Endothelial cell of umbilical vein (primary cell): Measurements from ENCODE around the gene TTBK1. TPM values are rescaled to one million over a fixed set of nuclear protein-coding genes. Genes with fewer than 3 reads are reported as not detected.

Experiments used
- BruUV-seq: library from RNA; stranded (reverse); fragments of 400-500 nt; replicated peaks from 2 replicates; lab custom pipeline; 2021; lab: Mats Ljungman, UMichigan
- CTCF ChIA-PET: fragments of 300-600, 350-600 bp; sonication (Branson Sonifier 250); formaldehyde crosslinking; loops from one replicate; lab custom pipeline; 2021; ENCODE audit warnings: antibody characterized with exemption, inconsistent platforms; lab: Charles Lee
- POLR2A ChIA-PET: fragments of 300-600, 350-600 bp; sonication (Branson Sonifier 250); formaldehyde crosslinking; loops from one replicate; lab custom pipeline; 2021; ENCODE audit warnings: antibody characterized with exemption, inconsistent platforms; lab: Charles Lee
- DNase-seq: peaks from one replicate; pipeline ENCODE4 v3.0.0-alpha.2; 2011; ENCODE audit warnings: low read depth, low spot score
- FAIRE-seq: peaks from 2 replicates; lab custom pipeline; 2011; peaks lifted over from hg19 to GRCh38; lab: Jason Lieb, UNC
- H2AFZ ChIP-seq: 2 replicates; pipeline ENCODE4 v1.6.0; 2012; ENCODE audit warnings: low read depth, low read length, control low read depth, inconsistent platforms
- H3K27ac ChIP-seq: 2 replicates; pipeline ENCODE4 v1.5.1; 2011; ENCODE audit warnings: low read depth, mild to moderate bottlenecking, control low read depth, low read length, moderate library complexity; ENCODE audit not compliant: insufficient read depth
- H3K27me3 ChIP-seq, 2 experiments: 2 replicates each; pipeline versions ENCODE4 v1.6.0 to v1.6.1; 2011; ENCODE audit warnings: low read length in 2 of 2, mixed read lengths in 1 of 2; ENCODE audit not compliant: control insufficient read depth in 2 of 2, insufficient read depth in 2 of 2
- H3K36me3 ChIP-seq, 2 experiments: 2 replicates in 1 of 2; 3 replicates in 1 of 2; pipeline ENCODE4 v1.5.1; 2011; ENCODE audit warnings: low read length in 2 of 2, mild to moderate bottlenecking in 1 of 2, moderate library complexity in 1 of 2; ENCODE audit not compliant: control insufficient read depth in 2 of 2, insufficient read depth in 2 of 2; ENCODE audit errors: extremely low read depth in 1 of 2
- H3K4me1 ChIP-seq: 3 replicates; pipeline ENCODE4 v1.5.1; 2011; ENCODE audit warnings: mild to moderate bottlenecking, low read length; ENCODE audit not compliant: control insufficient read depth, insufficient read depth; ENCODE audit errors: extremely low read depth
- H3K4me2 ChIP-seq: 2 replicates; pipeline ENCODE4 v1.6.1; 2011; ENCODE audit warnings: low read length, control low read depth, mixed read lengths; ENCODE audit not compliant: insufficient read depth
- H3K4me3 ChIP-seq, 3 experiments: fragments of 200-600 bp in 1 of 3; sonication (generic), shearing (Covaris generic) in 1 of 3; replicated peaks in 1 of 3; 2 replicates each; pipeline ENCODE4 v1.5.1; 2011 to 2016; ENCODE audit warnings: control low read depth in 3 of 3, low read length in 3 of 3, mild to moderate bottlenecking in 2 of 3, inconsistent platforms in 1 of 3, low read depth in 1 of 3, moderate library complexity in 1 of 3; ENCODE audit not compliant: insufficient read depth in 1 of 3
- H3K79me2 ChIP-seq: 2 replicates; pipeline ENCODE4 v1.6.0; 2012; ENCODE audit warnings: low read length, inconsistent platforms; ENCODE audit not compliant: control insufficient read depth, insufficient read depth
- H3K9ac ChIP-seq: replicated peaks from 2 replicates; pipeline ENCODE3; 2011; ENCODE audit warnings: low read length, control low read depth; ENCODE audit not compliant: insufficient read depth; ENCODE audit errors: extremely low read depth
- H3K9me1 ChIP-seq: replicated peaks from 3 replicates; pipeline ENCODE4 v1.6.0; 2011; ENCODE audit warnings: mild to moderate bottlenecking, low read length; ENCODE audit not compliant: control insufficient read depth, insufficient read depth; ENCODE audit errors: extremely low read depth
- H3K9me3 ChIP-seq: replicated peaks from 2 replicates; pipeline ENCODE4 v1.5.1; 2012; ENCODE audit warnings: low read length, inconsistent platforms; ENCODE audit not compliant: control insufficient read depth, insufficient read depth
- H4K20me1 ChIP-seq: replicated peaks from 2 replicates; pipeline ENCODE3; 2011; ENCODE audit warnings: mild to moderate bottlenecking, low read length; ENCODE audit not compliant: control insufficient read depth, insufficient read depth; ENCODE audit errors: extremely low read depth
- FOS ChIP-seq: IDR thresholded peaks from 2 replicates; pipeline ENCODE4 v1.6.1; 2011; ENCODE audit warnings: mild to moderate bottlenecking, low read length, moderate library complexity, borderline replicate concordance; ENCODE audit not compliant: insufficient read depth
- JUN ChIP-seq: IDR thresholded peaks from 2 replicates; pipeline ENCODE4 v1.6.1; 2011; ENCODE audit warnings: borderline replicate concordance, low read depth; ENCODE audit not compliant: insufficient read length, insufficient read depth
- POLR2AphosphoS5 ChIP-seq: IDR thresholded peaks from 2 replicates; pipeline ENCODE4 v1.6.1; 2012; ENCODE audit warnings: low read depth, mild to moderate bottlenecking, control low read depth, low read length, moderate library complexity; ENCODE audit not compliant: insufficient read depth
- dilution Hi-C: fragments of 300-500 bp; cut with MboI; formaldehyde crosslinking; loops from one replicate; pipeline ENCODE4 v1.15.0; 2019; ENCODE audit warnings: low sequenced_read_pairs; ENCODE audit not compliant: extremely low pct_ligation_motif_present
- intact Hi-C: fragments of 100-400 bp; cut with micrococcal nuclease; formaldehyde crosslinking; loops from one replicate; pipeline ENCODE4 v1.10.0; 2022
- polyA plus RNA-seq, 4 experiments: library from polyadenylated mRNA; depleted of rRNA in 3 of 4; stranded (reverse) in 3 of 4; unstranded in 1 of 4; fragments of >200 nt; gene quantifications; 2 replicates each; pipeline versions ENCODE4 v1.2.1 to v1.2.3, GENCODE V29; 2011 to 2012; ENCODE audit warnings: missing spikeins in 1 of 4
- total RNA-seq: library from RNA; stranded (reverse); gene quantifications from 2 replicates; pipeline ENCODE4 v1.2.3, GENCODE V29; 2021
- TF ChIP-seq, protein P1 (sequence below), 2 donors: IDR thresholded peaks; 1 replicate in 1 of 2; 2 replicates in 1 of 2; pipeline ENCODE4 v1.5.1; 2011; ENCODE audit warnings: low read length in 2 of 2, mild to moderate bottlenecking in 2 of 2, moderate library complexity in 2 of 2, control low read depth in 1 of 2, inconsistent platforms in 1 of 2, low read depth in 1 of 2; ENCODE audit not compliant: insufficient read depth in 1 of 2; ENCODE audit errors: extremely low read depth in 1 of 2

The TTBK1 gene
- total and polyA plus RNA-seq, 2 donors (not counting 3 experiments of a cell fraction or from before 2014, with no cell fraction given), result 0.06 TPM; not detected in 1

DNA sequence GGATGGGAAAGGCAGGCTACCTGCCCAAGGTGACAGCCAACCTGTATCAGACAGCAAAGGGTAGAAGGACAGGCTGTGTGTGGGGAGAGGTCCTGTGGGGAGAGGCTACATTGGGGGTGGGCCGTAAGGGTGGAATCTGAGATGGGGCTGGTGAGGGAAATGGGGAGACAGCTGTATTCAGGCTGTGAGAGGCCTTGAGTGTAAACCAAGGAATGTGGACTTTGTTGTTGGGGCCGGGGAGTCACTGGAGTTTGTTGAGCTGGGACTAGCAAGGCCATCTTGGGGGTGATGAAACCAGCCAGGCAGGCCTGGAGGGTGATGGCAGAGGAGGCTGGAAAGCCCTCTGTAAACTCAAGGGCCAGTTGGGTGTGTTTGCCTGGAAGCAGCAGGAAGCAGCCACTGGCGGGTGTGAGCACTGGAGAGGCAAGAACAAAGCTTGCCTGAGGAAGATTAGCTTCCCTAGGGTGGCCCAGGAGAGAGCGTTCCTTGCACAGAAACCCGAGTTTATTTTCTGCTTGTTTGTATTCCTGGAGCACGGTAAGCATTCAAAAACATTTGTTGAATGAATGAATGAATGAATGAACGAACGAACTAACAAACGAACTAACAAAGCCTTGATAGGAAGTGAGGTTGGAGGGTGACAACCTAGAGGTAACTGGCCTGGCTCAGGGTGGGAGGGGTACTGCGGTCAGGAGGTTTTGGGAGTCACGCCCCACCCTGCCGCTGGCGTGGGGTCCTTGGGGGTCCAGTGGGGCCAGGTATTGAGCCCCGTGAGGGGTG is 18.9 kb downstream of the TTBK1 start:
- Histone ChIP-seq H3K4me3 (no peak overlapping the region), H3K27me3 (no peaks in the 10 kb centered on the region), H3K9ac (no peak overlapping the region), H3K4me2 (no peak overlapping the region), H3K9me1 (no peaks in the 10 kb centered on the region), H3K9me3 (no peaks in the 10 kb centered on the region), H3K36me3 (no peaks in the 10 kb centered on the region), H4K20me1 (no peaks in the 10 kb centered on the region), H3K4me1 (no peaks in the 10 kb centered on the region), H2AFZ (no peak overlapping the region), H3K27ac (no peak overlapping the region), H3K79me2 (no peaks in the 10 kb centered on the region)
- ChIA-PET POLR2A (no interaction called here), CTCF (interaction anchor here (1.2 to 4.0 kb wide), 9 partner anchors 11 to 255 kb away, joined by 4 to 49 read pairs (median 8); partner anchors contain the start of genes DNPH1 and LRRC73)
- BruUV-seq, result no TSS peak
- dilution Hi-C loops, result no loop called here
- DNase-seq, result no peak
- TF ChIP-seq FOS (no peak), POLR2AphosphoS5 (no peak), JUN (no peak)
- TF ChIP-seq, protein P1, sequence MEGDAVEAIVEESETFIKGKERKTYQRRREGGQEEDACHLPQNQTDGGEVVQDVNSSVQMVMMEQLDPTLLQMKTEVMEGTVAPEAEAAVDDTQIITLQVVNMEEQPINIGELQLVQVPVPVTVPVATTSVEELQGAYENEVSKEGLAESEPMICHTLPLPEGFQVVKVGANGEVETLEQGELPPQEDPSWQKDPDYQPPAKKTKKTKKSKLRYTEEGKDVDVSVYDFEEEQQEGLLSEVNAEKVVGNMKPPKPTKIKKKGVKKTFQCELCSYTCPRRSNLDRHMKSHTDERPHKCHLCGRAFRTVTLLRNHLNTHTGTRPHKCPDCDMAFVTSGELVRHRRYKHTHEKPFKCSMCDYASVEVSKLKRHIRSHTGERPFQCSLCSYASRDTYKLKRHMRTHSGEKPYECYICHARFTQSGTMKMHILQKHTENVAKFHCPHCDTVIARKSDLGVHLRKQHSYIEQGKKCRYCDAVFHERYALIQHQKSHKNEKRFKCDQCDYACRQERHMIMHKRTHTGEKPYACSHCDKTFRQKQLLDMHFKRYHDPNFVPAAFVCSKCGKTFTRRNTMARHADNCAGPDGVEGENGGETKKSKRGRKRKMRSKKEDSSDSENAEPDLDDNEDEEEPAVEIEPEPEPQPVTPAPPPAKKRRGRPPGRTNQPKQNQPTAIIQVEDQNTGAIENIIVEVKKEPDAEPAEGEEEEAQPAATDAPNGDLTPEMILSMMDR (IDR thresholded peaks at IDR 0.05; ENCODE audit: extremely low read depth in 1 of 2, insufficient read depth in 1 of 2, low read depth in 1 of 2, low read length in 2 of 2), result no peak
- no peak for FAIRE-seq
- intact Hi-C loops, result no loop called here
